Uterus (tissue), 2 donors: ENCODE data around the gene ZC3HAV1L.

Experiments
- POLR2A ChIP-seq, 2 donors: fragments of 450-650 bp; IDR thresholded peaks; one replicate each; pipeline ENCODE4 v1.6.1; 2016; ENCODE audit warnings: antibody characterized with exemption in 2 of 2, mild to moderate bottlenecking in 1 of 2, moderate library complexity in 1 of 2
- TF ChIP-seq, protein P1 (sequence below), 4 experiments: fragments of 200-600 bp in 2 of 4; fragments of 450-650 bp in 2 of 4; sonication (generic) in 2 of 4; IDR thresholded peaks; one replicate each; pipeline ENCODE4 v1.5.1; 2016 to 2019; ENCODE audit warnings: antibody characterized with exemption in 4 of 4, mild to moderate bottlenecking in 2 of 4, moderate library complexity in 1 of 4

DNA sequence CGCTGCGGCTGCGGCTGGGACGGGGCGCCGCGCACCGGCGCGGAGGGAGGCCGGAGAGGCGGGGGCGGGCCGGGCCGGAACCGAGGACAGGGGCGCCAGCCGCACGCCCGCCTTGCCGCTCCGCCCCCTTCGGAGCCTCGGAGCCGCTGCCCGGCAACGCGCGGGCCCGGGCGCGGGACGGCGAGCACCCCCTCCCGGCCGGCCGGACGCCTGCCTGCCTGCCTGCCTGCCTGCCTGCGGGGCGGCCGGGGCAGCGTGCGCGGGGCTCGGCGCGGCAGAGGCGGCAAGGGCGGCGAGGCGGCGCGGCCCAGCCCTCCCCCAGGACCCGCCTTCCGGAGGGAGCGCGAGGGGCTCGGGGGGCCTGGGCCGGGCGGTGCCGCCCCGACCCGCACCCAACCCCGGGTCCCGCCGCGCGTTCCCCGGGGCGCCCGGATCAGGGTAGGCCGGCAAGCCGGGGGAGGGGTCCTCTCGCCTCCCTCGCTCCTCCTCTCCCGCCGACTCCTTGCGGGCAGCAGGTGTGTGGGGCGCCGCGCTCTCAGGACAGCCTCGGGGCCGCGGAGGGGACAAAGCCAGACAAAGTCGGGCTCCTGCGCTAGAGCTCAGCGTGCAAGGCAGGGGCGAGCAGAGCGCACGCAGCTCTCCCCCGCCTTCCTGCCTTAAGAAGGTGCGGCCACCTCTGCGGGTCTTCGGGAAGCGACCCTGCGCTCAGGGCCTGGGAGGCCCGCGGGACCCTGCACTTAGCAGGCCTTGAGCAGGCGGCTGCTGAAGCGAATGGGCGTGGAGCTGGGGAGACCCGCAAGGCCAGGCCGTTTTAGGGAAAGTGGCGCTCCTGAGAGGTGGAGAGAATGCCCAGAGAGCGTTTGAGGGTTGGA is 54.3 kb downstream of the ZC3HAV1L start, which contains the start of gene KIAA1549:
- TF ChIP-seq POLR2A (IDR thresholded peaks at IDR 0.05): no peak
- TF ChIP-seq, protein P1, sequence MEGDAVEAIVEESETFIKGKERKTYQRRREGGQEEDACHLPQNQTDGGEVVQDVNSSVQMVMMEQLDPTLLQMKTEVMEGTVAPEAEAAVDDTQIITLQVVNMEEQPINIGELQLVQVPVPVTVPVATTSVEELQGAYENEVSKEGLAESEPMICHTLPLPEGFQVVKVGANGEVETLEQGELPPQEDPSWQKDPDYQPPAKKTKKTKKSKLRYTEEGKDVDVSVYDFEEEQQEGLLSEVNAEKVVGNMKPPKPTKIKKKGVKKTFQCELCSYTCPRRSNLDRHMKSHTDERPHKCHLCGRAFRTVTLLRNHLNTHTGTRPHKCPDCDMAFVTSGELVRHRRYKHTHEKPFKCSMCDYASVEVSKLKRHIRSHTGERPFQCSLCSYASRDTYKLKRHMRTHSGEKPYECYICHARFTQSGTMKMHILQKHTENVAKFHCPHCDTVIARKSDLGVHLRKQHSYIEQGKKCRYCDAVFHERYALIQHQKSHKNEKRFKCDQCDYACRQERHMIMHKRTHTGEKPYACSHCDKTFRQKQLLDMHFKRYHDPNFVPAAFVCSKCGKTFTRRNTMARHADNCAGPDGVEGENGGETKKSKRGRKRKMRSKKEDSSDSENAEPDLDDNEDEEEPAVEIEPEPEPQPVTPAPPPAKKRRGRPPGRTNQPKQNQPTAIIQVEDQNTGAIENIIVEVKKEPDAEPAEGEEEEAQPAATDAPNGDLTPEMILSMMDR (IDR thresholded peaks at IDR 0.05): peak in 3 of 4 experiments; percentile 31 to 81 (median 66)
